H4 (cell line): ENCODE results near the gene ZCCHC7. TPM values are rescaled to one million over a fixed set of nuclear protein-coding genes. Genes with fewer than 3 reads are reported as not detected.
A peak's percentile ranks its signal among the peaks of the same experiment; 100 is the strongest.
"Not testable (repeated sequence)": the region's sequence is repeated elsewhere in the genome, so short reads cannot be mapped to it uniquely, and the experiment has no call there.

Experiments
- DNase-seq: peaks from one replicate; pipeline ENCODE4 v3.0.0-alpha.2; 2015; ENCODE audit warnings: low spot score
- total RNA-seq: library from RNA; depleted of rRNA; stranded (reverse); fragments of >200 nt; shearing (Covaris generic); gene quantifications from 2 replicates; pipeline ENCODE4 v1.2.3, GENCODE V29; 2014

ZCCHC7 gene
- total RNA-seq, 1 experiment from 2014 or later, result 13.3 TPM

DNA sequence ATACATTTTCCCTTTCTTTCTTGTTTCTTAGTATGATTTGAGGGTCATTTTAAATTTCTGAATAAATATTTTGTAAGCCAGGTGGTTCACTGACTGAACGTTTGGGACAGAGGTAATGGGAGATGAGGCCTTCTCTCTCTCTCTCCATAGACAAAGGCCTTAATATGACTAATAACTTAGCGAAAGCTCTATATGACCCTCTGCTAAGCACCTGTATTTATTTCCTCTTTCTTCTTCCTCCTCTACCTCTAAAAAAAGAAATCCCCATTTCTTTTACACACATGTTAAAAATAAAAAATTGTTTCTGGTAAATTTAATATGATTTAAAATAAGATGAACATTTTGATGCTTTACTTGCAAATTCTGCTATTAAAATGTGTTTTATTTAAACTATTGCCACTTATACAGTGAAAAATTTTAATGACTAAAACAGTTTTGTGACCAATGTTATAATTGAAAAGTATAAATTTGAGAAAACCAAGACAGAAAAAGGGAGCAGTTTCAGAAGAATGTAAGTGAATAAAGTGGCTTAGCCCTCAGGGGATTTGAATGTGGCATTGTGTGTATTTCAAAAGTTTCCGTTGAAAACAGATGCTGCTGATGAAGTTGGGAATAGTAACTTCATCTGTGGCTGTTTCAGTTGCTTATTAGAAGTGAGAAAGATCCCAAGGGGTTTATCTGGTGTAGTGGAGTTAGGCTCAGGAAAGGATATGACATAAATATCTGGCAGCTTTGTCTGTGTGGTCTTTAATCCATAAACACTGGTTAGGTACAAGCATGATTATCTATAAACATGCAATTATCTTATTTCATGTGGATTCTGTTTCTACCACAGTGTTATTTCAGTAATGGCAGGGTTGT, 173.5 kb downstream of the ZCCHC7 start:
- DNase-seq, result peak; percentile 58

DNA sequence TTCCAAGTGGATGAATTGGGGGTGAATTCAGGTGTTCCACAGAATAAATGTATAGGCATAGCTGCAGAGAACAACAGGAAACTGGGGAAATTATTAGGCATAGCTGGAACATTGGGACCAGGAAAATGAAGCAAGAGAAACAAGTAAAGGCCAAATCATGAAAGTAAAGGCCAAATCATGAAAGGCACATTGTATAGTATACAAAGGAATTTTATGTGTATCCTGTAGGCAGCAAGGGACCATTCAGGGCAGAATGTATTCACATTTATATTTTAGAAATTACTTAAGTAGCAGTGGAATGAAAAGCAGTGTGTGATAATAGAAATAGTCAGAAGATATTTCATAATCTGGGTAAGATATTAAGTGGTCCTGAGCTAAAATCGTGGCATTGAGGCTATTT, 174.8 kb downstream of the ZCCHC7 start:
- no peak for DNase-seq

DNA sequence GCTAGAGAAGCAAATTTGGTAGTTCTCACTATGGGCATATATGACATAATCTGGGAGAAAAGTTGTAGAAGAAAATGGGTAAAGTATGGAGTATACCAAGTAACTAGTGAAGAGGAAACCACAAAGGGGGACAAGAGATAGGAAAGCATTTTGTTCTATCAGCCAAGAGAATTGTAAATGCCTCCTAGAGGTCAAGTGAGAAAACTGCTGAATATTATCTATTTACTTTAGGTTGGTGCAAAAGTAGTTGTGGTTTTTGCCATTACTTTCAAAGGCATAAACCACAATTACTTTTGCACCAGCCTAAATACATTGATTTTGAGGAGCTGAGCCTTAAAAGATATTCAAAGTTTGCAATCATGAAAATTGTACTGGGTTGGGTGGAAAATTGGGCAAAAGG, 175.4 kb downstream of the ZCCHC7 start:
- DNase-seq, result no peak

DNA sequence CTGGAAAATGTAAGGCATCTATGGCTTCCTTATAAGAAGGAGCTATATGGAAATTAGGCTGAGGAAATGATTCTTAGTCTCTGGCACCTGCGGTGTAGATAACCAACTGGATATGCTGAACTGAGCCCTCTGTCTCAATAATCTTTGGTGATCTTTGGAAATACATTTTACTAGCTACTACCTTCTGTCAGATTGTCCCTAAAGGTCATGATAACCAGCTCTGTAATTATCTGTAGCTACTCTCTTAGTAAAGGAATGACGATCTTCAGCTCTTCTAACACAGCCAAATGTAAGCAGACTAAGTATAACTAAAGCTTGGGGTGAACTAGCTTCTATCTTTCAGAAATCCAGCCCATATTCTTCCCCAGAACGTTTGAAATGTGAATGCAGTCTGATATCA, 177.2 kb downstream of the ZCCHC7 start:
- DNase-seq, result no peak

- DNase-seq, result no peak
Measured at GRCh38 chr9:37300620-37301019, 180.2 kb downstream of the ZCCHC7 start.

- no peak for DNase-seq
Measured at GRCh38 chr9:37301042-37301853, 180.9 kb downstream of the ZCCHC7 start.

- DNase-seq, result no peak
Measured at GRCh38 chr9:37301854-37302172, 181.4 kb downstream of the ZCCHC7 start.

GRCh38 chr9:37302277-37302676, 181.9 kb downstream of the ZCCHC7 start:
- DNase-seq, result no peak

DNA sequence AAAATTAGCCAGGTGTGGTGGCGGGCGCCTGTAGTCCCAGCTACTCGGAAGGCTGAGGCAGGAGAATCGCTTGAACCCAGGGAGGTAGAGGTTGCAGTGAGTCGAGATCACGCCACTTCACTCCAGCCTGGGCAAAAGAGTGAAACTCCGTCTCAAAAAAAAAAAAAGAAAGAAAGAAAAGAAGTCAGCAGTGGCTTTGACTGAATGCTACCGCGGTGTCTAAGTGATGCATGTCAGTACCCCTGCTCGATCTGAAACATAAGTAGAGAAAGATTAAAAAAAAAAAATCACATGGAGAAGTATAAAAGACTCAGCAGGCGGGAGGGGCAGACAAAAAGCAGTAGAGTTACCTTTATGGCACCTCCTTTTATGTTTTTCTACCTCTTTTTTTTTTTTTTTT, 182.9 kb downstream of the ZCCHC7 start:
- DNase-seq, result not testable (repeated sequence)

GRCh38 chr9:37309136-37309535, 188.8 kb downstream of the ZCCHC7 start:
- DNase-seq, result peak; percentile 27

DNA sequence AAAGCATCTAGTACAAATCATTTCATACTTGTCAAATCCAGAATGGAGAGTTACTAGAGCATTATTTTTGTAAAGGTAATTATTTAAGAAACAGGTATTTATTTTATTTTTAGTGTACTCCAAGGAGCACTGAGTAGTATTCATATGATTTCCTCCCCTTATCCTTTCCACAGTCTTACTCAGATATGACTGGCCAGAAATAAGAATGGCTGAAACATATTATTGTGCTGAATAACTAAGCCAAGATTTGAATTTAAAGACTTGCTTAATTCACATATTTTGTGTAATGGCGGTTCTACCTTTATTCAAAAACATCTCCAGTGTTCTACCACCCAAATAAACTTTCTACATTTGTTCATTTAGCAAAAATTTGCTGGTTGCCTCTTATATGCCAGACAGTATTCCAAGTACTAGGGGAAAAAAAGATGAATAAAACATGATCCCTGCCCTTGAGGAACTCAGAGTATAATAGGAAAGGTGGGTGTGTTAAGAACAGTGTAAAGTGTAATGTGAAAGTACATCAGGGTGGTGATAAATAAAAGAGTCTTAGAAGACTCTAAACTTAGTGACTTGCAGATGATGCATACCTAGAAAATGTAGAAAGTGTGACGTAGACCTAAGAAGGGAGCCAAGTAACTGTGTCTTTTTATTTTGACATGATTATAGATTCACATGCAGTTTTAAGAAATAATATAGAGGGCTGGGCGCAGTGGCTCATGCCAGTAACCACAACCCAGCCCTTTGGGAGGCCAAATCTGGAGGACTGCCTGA, 191.7 kb downstream of the ZCCHC7 start:
- DNase-seq, result no peak

DNA sequence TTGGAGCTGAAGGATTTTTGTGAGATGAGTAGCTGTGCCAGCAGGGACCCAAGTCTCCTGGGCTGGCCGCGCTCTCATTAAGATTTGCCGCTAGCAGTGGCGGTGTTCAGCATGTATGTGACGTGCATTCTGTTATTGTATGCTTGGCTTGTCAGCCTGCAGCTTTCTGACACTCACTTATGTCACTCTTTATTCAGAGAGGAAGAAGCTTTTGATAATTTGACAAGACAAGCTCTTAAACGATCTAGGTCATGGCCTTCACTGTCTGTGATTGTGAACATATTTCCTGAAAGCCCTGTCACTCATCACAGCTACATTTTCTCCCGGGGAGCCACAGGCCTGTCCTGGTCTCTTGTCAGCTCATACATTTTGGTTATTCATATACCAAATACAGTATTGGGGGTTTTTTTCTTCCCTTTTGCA, 203.9 kb downstream of the ZCCHC7 start:
- no peak for DNase-seq

DNA sequence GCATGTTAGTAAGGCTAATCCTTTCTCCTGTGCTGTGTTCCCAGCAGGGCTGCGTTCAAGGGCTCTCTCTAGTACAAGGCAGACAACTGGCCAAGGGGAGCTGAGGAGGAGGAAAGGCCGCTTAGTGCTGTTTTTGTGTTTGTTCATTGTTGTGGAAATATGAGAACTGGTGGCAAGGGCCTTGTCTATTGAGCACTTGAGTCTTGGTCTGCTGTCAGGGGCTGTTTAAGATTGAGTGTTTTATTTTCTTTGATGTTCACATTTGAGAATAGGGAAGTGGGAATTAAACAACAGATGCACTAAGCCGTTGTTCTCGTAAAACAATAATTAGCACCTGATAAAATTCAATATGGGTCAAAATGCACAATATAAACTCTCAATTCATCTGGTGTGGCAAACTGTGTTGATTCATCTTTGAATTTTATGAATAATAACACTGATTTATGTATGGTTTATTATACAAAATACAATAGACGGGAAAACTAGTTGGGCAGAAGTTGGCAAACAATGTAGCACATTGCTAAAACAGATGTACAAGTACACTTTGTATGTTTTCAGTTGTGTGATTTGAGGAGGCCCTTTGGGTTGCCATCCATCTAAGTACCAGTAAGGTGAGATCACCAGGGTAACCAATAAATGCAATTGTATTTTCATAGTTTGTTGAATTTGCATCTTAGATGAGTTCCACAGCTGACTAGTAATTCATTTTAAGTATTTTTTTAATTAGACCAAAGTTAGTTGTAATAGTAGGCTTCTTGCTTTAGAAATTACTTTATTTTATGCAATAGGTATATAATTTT, 204.5 kb downstream of the ZCCHC7 start:
- no peak for DNase-seq

- no peak for DNase-seq
Measured at GRCh38 chr9:37325778-37326177, 205.4 kb downstream of the ZCCHC7 start.

DNA sequence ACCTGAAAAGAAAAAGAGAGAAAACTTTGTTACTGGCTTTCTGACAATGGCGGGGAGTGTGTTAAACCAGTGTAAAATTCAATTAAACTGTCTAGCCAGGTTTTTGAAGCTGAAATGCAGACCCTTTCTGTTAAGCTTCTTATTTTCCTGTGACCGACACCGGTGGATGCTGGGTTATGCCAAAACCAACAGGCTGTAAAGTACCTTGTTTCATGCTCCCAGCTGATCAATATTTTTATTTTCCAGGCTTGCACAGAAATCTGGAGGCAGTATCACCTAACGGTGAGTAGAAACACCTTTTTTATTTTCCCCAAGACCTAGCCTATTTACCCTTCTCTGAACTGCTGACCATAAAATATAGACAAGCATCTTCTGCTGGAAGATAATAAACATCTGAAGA, 207.2 kb downstream of the ZCCHC7 start:
- DNase-seq, result no peak

DNA sequence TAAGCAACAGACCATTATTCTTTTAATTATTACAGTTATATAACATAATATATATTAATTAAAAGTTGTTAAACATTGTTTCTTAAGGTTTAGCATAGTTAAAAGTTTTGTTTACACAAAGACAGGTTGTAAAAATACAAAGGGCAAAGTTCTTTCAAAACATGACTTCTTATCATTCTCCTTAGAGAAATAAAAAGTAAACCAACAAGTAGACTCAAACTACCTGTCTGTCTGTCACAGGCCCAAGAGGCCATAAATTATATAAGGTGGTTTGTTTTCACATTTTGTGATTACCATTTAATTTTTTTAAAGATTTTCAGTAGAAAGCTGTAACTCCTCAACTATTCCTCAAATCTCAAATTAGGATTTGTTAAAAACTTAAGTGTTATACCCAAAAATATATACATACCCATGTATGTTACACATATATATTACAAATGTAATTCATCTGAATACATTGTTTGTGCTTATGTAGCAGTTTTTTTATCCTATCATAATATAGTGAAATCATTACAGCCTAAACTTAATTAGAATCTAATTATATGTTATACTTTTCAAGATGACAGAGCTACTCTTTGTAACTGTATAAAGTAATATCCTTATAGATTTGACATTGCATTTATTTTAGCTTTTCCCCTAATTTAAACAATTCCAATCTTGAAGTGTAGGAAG, 208.3 kb downstream of the ZCCHC7 start:
- no peak for DNase-seq

DNA sequence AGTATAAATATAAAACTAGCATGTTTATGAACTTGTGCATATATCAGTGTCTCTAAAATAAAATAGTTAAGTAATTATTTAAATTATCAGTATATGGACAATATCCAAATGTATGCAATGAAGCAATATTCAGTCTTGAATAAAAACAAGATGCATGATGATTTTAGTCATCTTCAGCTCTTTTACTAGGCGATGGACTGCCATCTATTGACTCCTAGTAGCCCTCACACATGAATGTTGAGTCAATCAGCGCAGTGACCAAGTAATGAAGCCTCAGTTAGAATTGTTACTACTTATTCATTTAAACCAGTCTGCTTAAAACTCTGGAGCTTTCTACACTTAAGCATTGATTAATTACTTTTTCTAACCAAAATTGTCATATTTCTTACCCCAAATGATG, 209.2 kb downstream of the ZCCHC7 start:
- DNase-seq, result peak; percentile 16

DNA sequence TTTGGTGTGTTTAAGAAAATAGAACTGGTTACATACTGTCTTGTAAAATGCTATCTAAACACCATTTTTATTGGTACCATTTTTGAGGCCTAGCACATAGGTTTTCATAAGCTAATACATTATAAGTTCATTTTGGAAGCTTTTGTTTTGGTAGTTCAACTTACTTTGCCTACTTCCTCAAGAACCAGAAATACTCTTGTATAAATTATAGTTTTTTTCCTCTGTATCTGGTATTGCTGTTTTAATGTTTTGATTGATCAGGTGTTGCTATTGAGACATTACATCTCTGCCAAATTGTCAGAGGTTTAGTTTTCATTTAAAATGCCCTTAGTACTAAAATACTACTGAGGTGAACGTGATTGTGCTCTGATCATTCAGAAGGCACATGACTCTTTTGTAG, 211.5 kb downstream of the ZCCHC7 start:
- DNase-seq, result no peak

DNA sequence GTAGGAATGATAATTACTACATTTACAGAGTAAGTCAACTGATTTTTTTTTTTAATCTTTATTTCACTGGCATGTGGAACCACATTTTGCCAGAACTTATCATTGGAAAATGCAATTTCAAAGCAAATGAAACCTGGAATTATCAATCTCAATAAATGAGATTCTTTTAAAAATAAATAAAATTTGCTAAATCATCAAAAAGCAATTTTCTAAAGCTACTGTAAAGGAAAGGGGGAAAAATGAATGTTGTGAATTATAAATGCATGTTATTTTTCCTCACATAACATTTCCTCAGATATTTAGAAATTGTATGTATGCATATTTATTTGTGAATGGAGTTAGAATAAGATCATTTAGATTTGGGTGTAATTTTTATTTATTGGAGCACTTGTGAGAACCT, 212.2 kb downstream of the ZCCHC7 start:
- no peak for DNase-seq

GRCh38 chr9:37333288-37333687, 212.9 kb downstream of the ZCCHC7 start:
- DNase-seq, result no peak

GRCh38 chr9:37335238-37335637, 214.9 kb downstream of the ZCCHC7 start:
- no peak for DNase-seq
